SW 1271 (cell line): ENCODE data around the gene GRM1.

Experiments used
- DNase-seq, 2 experiments: peaks; one replicate each; lab custom pipeline; 2025; lab: John Stamatoyannopoulos, UW

The GRM1 gene

GRCh38 chr6:146277142-146277541, 248.3 kb downstream of the GRM1 start:
- DNase-seq = no peak

- DNase-seq = no peak
These were observed 252.9 kb downstream of the GRM1 start for GRCh38 chr6:146281651-146282362.

- no peak for DNase-seq
These were observed 254.0 kb downstream of the GRM1 start for GRCh38 chr6:146282837-146283236.

GRCh38 chr6:146284311-146284710, 255.4 kb downstream of the GRM1 start:
- no peak for DNase-seq

GRCh38 chr6:146286961-146287360, 258.1 kb downstream of the GRM1 start:
- no peak for DNase-seq

- DNase-seq = no peak
These were observed 259.0 kb downstream of the GRM1 start for GRCh38 chr6:146287691-146288369.

- peak in 1 of 2 experiments; percentile 23 for DNase-seq
These were observed 261.1 kb downstream of the GRM1 start for GRCh38 chr6:146289816-146290588.

- no peak for DNase-seq
These were observed 261.7 kb downstream of the GRM1 start for GRCh38 chr6:146290589-146290901.

- no peak for DNase-seq
These were observed 263.6 kb downstream of the GRM1 start for GRCh38 chr6:146292506-146292905.

GRCh38 chr6:146295695-146296094, 266.8 kb downstream of the GRM1 start:
- no peak for DNase-seq

- no peak for DNase-seq
These were observed 269.0 kb downstream of the GRM1 start for GRCh38 chr6:146297815-146298214.

- DNase-seq = no peak
These were observed 271.7 kb downstream of the GRM1 start for GRCh38 chr6:146300521-146300920.

- DNase-seq = no peak
These were observed 272.9 kb downstream of the GRM1 start for GRCh38 chr6:146301764-146302163.

GRCh38 chr6:146302994-146303393, 274.1 kb downstream of the GRM1 start:
- DNase-seq = no peak

GRCh38 chr6:146304181-146304580, 275.3 kb downstream of the GRM1 start:
- DNase-seq = no peak

GRCh38 chr6:146305092-146305491, 276.2 kb downstream of the GRM1 start:
- DNase-seq = no peak

- DNase-seq = no peak
These were observed 277.1 kb downstream of the GRM1 start for GRCh38 chr6:146305951-146306350.

GRCh38 chr6:146310628-146311027, 281.8 kb downstream of the GRM1 start:
- no peak for DNase-seq

- DNase-seq = no peak
These were observed 282.2 kb downstream of the GRM1 start for GRCh38 chr6:146311079-146311478.

- DNase-seq = no peak
These were observed 283.7 kb downstream of the GRM1 start for GRCh38 chr6:146312608-146313007.

GRCh38 chr6:146315381-146316174, 286.7 kb downstream of the GRM1 start:
- no peak for DNase-seq

GRCh38 chr6:146316175-146316495, 287.3 kb downstream of the GRM1 start:
- DNase-seq = no peak
